Renal pelvis (tissue), 4 donors: ENCODE measurements around the gene SPATA31C2. TPM values are rescaled to one million over a fixed set of nuclear protein-coding genes. Genes with fewer than 3 reads are reported as not detected.
"Not testable (repeated sequence)": the region's sequence is repeated elsewhere in the genome, so short reads cannot be mapped to it uniquely, and the experiment has no call there.

ENCODE experiments used
- DNase-seq: peaks from one replicate; pipeline ENCODE4 v3.0.0-alpha.2; 2013
- polyA plus RNA-seq, 3 donors: library from polyadenylated mRNA; unstranded; fragments of 120-200 nt; gene quantifications; one replicate each; pipeline ENCODE4 v1.2.1, GENCODE V29; 2013; ENCODE audit not compliant: insufficient read length in 3 of 3

SPATA31C2 gene
- polyA plus RNA-seq, 3 donors = 0.41 to 0.71 (median 0.46) TPM

GRCh38 chr9:88127700-88128300 lies 10.5 kb downstream of the SPATA31C2 start:
- DNase-seq = not testable (repeated sequence)

DNA sequence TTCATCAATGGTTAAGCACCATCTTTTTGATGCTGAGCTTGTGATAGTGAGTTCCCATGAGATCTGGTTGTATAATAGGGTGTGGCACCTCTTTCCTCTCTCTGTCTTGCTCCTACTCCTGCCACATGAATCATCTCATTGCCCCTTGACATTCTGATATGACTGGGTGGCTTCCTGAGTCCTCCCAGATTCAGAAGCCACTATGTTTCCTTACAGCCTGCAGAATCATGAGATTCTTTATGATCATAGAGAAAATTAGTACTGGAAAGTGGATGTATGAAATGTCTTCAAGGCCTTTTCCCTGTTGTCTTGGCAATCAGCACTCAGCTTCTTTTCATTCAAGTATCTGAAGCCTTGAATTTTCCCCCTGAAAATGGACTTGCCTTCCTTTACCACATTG lies 14.9 kb downstream of the SPATA31C2 start:
- not testable (repeated sequence) for DNase-seq

GRCh38 chr9:88118121-88118520 lies 20.2 kb downstream of the SPATA31C2 start:
- DNase-seq = not testable (repeated sequence)

DNA sequence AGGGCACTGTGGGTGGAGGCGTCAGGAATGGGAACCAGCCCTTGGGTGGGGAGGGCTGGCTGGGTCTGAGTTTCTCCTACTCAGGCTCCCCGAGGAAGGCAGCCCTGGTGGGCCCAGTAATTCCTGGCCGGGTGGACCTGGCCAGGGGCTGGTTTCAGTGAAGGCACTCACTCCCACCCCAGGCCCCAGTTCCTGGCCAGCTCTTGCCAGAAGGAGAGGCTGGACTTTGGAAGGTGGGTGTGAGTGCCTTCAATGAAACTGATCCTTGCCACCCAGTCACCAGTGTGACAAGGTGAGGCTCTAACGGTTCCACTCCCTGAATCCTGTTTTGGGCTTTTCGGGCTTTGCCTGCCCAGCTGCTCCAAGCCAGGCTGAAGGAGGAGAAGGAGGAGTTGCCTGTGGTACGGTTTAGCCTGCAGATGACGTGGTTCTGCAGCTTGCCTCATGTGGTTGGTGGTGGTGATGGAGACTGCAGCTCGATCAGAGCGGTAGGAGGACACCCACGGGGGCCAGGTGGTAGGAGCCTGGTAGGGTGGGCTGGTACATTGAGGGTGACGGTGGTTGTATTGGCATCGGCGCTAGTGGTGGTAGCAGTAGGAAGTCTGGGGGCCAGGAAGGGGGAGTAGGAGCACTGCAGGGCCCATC lies 23.2 kb downstream of the SPATA31C2 start:
- not testable (repeated sequence) for DNase-seq

DNA sequence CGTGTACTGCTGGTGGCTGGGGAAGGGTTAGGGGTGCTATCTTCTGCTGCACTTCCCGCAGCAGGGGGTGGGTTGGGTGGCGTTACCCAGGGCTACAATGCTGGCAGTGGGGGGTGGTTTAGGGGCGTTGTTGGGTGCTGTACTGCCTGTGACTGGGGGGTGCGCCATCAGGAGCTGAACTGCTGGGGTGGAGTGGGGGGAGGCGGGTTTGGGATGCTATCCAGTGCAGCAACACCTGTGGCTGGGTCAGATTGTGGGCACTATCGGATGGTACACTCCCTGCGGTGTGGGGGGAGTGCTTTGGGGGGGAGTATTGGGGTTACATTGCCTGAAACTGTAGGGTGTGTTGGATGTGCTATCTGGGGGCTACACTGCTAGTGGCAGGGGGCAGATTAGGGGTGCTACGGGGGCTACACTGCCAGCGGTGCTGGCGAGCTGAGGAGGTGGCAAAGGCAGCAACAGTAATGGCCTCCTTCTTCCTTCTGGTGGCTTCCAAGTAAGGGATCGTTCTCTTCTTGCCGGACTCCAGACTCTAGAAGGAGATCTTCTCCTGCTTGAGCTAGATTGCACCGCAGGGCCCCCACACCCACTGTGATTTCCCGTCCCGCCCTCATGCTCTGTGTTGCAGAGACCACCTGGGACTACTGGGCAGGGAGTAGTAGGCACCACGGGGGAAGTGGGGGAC lies 23.9 kb downstream of the SPATA31C2 start:
- DNase-seq = not testable (repeated sequence)

- not testable (repeated sequence) for DNase-seq
These were observed 24.8 kb downstream of the SPATA31C2 start for GRCh38 chr9:88113156-88114130.

DNA sequence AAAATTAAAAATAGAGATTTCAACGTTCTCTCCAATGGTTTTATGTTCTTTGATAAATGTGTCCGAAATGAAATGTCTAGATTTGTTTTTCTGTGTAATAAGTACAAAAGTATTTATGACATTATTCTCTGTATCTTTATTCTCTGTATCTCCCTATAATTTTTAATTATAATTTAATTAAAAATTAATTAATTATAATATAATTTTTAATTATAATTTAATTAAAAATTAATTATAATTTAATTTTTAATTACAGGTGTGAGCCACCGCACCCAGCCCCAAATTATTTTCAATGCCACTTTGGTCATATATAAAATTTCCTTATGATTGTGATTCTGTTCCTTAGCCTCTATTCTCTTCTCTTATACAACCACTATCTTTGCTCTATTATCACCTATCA lies 28.2 kb downstream of the SPATA31C2 start:
- DNase-seq = no peak

- DNase-seq = no peak
These were observed 29.5 kb downstream of the SPATA31C2 start for GRCh38 chr9:88108779-88109178.

DNA sequence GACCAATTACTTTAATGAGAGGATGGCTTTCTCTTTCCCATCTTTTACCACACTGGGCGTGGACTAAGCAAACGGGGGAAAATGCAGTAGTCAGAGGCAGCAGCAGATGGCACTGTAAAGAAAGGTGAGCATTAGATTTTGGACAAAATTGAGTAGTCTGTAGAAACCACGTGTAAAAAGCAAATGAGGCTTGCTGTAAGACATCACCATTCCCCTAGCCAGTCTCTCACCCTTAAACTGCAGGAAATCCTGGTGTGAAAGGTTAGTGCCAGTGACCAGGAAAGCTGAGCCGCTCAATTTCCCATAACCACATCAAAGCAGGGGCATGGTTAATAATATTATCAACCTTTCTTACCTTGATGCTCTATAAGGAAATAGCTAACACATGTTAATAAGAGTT lies 31.8 kb downstream of the SPATA31C2 start:
- DNase-seq = peak; percentile 51

GRCh38 chr9:88092797-88093331 lies 45.4 kb downstream of the SPATA31C2 start:
- DNase-seq = no peak

- no peak for DNase-seq
These were observed 48.1 kb downstream of the SPATA31C2 start for GRCh38 chr9:88090151-88090581.

GRCh38 chr9:88087906-88088305 lies 50.4 kb downstream of the SPATA31C2 start:
- DNase-seq = no peak

DNA sequence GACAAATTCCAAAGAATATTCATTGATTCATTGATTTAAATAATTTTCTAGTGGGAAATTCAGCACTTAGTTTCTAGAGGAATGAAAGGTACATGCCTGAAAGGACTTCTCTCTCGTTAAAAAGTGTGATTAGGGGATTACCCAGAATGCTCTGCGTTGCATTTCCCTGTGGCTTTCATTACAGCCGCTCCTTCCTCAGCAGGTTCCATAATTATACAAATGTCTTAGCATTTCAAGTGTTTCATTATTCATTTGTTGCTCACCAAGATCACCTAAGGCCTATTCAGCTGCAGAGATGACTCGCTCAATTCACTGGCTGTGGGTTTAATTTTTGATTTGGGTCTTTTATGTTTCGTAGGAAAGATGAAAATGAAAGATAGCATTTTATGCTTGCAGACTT lies 52.8 kb downstream of the SPATA31C2 start:
- no peak for DNase-seq

- no peak for DNase-seq
These were observed 53.7 kb downstream of the SPATA31C2 start for GRCh38 chr9:88084357-88085183.

Other genes starting within 250 kb of the SPATA31C2 start
- gene SPATA31C1, start 220.5 kb downstream of the SPATA31C2 start, polyA plus RNA-seq = under 1 TPM; 0.55 to 0.80 (median 0.62) TPM
- gene CDK20, start 163.9 kb downstream of the SPATA31C2 start, polyA plus RNA-seq = 10 to 100 TPM; 19.3 to 25.4 (median 24.4) TPM
- 100 to 1,000 TPM; 150 to 169 (median 166) TPM for gene SPIN1, start 250.0 kb upstream of the SPATA31C2 start, polyA plus RNA-seq